NCI-H2196 treated with DMSO at 0.1 percent for 48 hours (cell line): ENCODE results near the gene DMBT1.

ENCODE experiments used
- DNase-seq: peaks from one replicate; lab custom pipeline; 2025; ENCODE audit not compliant: unreplicated experiment; lab: John Stamatoyannopoulos, UW

Gene DMBT1

DNA sequence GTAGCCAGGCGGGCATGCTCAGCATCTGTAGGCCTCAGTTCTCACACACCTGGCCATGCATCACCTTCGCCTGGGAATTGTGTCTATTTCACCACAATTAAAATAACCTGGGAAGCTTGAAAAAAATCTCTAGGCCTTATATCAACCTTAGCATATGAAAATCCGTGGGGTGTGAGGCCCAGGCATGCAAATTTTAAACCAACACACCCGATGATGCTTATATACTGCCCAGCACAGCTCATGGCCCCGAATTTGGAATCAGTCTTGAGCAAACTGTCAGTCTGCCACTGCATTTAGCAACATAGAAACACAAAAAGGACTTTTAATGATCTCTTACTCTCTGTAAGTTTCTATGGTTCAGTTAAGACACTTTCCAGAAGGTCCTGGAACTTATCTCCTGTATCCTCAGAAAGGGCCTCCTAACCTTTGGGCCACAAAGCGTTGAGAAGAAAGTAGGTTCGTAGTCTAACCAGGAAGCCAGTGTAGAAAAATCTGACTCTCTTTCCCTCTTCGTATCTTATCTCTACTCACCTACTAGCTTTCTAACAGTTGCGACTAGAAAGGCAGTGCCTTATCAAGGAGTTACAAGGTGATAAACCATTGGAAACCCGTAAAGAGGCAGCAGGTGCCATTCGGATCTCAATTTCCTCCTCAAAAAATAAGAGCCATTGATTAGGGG, 12.0 kb upstream of the DMBT1 start:
- DNase-seq: no peak

DNA sequence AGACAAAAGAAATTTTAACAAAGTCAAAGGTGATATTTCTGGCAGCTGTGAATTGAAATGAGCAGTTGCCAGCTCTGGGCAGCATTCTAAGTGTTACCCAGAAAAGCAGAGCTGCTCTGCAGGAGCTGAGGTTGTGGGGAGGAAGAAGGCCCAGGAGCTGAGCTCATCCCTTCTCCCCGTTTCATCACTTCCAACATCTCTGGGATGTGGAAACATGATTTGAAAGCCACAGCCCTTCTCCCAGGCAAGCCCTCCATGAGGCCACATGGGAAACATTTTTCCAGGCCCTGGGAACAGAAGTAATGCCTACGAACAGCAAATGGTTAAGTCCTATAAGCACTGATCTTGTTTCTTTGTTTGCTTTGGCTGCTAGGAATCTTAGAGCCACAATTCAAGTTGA, 10.9 kb upstream of the DMBT1 start:
- no peak for DNase-seq

DNA sequence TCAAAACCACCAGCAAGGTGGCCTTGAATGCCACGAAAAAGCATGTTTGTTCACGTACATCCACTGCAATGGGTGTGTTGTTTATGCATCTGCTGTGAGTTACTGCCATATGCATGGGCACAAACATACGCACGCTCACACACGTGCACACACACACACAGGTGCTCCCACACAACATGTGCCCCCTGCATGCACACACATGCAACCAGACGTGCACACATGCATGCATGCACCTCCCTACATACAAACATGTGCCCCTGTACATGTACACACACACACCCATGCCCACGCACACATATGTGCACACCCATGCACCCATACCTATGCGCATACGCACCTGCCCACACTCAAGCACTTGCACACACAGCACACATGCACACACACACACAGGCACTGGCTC, 10.1 kb upstream of the DMBT1 start:
- no peak for DNase-seq

DNA sequence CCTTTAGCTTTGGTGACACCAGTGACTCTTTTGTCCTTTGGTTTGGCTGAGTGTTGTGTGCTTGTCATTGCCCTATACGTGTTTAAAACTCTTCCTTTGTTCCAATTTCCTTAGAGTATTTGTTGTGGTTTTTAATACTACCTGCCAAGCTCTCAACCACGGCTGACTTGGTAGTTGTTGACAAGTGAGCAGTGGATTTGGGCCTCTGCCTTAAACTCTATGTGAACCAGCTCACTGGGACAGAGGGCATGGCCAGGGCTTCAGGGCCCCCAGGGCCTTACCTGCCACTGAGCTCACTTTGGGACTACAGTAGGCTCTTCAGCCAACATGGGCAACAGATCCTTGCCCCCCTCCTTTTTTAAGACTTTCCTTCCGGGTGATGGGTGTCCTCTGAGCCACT, 9.6 kb upstream of the DMBT1 start:
- no peak for DNase-seq

DNA sequence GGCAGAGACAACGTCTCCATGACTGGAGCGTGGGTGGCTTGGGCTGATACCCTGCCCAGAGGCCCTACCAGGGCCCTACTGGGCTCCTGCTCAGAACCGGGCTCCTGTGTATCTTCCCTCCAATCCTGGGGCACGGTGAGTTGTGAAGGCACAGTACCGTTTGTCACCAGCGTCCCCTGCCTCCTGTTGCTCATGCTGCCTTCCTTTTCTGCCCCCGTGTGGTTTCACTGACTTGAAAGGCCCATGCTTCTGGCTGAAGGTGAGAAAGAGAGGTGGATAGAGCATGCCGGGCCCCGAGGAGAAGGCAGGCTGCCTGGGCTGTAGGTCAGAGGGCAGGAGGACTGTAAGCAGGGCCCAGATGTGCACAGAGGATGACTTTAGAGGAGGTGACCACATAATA, 9.1 kb upstream of the DMBT1 start:
- no peak for DNase-seq

- no peak for DNase-seq
These were observed 7.2 kb upstream of the DMBT1 start for GRCh38 chr10:122553341-122553740.

GRCh38 chr10:122554131-122555036, 6.2 kb upstream of the DMBT1 start:
- DNase-seq: no peak

DNA sequence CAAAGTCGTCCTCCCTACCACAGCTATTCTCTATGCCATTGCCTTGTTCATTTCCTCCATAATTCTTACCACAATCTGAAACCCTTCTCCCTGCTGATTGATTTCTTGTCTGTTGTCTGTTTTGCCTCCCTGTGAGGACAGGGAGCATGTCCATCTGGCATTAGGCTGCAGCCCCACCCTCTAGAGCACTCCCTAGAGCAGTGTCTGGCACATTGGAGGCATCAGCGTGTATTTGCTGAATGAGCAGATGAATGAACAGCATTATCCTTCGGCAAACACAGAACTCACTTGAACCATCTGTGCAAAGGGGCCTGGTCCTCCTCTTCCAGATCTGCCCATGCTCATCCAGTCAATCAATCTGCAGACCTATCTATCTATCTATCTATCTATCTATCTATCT, 5.1 kb upstream of the DMBT1 start:
- DNase-seq: no peak

DNA sequence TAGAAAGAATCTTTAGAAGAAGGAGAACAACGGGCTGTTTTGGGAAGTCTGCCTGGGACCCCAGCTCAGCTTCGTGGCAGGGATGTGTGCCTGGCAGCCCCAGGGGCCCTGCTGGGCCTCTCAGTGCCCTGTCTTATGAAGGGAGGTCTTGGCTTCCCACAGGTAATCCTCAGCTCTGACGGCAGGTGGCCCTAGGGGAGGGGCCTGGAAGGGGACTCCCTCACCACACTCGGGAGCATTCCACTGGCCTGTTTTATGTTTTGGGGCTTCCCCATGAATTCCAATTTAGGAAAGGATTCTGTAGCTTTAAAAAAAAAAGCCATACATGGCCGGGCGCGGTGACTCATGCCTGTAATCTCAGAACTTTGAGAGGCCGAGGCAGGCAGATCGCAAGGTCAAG, 3.0 kb upstream of the DMBT1 start:
- DNase-seq: no peak

DNA sequence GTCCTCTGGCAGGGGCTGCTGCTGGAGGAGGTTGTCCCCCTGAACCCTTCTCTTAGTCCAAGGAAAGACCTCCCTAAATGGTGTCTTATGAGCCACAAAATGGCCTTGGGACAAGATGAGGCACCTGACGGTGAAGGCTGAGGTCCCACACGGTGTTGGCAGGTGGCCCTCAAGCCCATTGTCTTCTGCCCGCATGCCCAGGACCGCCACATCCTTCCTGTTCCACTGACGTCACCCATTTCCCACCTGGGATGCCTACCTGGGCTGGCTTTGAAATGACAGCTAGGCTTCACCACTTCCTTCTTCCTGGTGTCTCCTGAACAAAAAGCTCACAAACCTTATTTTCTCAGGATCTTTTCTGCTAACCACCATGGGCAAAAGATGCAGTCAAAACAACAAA, 2.1 kb upstream of the DMBT1 start:
- no peak for DNase-seq

DNA sequence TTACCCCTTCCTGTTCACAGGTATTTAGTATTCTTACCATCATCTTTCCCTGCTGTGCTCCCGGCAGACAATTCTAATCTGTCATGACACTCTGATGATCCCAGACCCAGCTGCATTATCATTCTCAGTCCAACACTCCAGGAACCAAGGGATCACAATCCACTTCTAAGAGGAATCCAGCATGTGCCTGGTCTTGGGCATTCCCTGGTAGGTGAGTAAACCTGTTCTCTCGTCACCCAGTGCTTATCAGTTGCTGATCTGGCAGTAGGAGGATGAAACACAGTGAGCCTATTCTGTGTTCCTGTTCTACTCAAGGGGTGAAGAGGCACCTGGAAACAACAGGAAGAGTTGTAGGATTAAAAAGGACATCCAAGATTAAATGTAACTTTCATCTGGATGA, 1.3 kb upstream of the DMBT1 start:
- DNase-seq: no peak

- DNase-seq: no peak
These were observed 658 bp downstream of the DMBT1 start for GRCh38 chr10:122561212-122561611.

GRCh38 chr10:122561792-122562191, 1.2 kb downstream of the DMBT1 start:
- DNase-seq: no peak

DNA sequence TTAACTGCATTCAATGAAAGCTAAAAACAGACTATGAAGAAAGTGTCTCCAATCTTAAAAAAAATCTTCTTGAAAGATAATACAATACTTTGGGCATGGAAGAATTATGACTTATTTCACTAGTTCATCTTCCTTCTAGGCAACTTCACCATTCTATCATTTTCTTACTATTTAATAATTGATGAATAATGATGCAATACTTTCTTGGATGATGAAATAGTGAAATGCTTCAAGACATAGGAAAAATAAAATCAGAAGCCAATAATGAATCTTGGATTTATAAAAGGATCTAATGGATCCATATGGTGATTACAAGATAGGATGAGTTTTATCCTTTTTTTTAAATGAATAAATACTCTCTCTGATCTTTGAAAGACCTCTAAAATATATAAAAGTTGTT, 4.4 kb downstream of the DMBT1 start:
- no peak for DNase-seq

GRCh38 chr10:122565766-122566206, 5.2 kb downstream of the DMBT1 start:
- DNase-seq: peak; percentile 6

GRCh38 chr10:122566632-122567031, 6.1 kb downstream of the DMBT1 start:
- DNase-seq: no peak

GRCh38 chr10:122567056-122567660, 6.6 kb downstream of the DMBT1 start:
- DNase-seq: no peak

DNA sequence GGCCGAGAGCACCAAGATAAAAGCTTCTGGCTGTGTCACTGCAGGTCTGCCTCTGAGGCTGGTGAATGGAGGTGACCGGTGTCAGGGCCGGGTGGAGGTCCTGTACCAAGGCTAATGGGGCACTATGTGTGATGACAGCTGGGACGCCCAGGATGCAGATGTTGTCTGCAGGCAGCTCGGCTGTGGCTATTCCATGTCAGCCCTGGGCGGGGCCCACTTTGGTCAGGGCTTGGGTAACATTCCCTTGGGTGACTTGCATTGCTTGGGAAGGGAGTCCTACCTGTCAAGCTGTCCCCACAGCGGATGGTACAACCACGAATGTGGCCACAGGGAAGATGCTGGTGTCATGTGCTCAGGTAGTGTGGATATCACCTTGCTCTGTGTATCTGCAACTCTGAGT, 8.0 kb downstream of the DMBT1 start:
- no peak for DNase-seq

GRCh38 chr10:122570920-122571319, 10.4 kb downstream of the DMBT1 start:
- DNase-seq: no peak

- DNase-seq: no peak
These were observed 11.3 kb downstream of the DMBT1 start for GRCh38 chr10:122571892-122572291.

GRCh38 chr10:122575776-122576175, 15.2 kb downstream of the DMBT1 start:
- DNase-seq: no peak

- DNase-seq: no peak
These were observed 15.7 kb downstream of the DMBT1 start for GRCh38 chr10:122576291-122576690.
